HL-60 (cell line): ENCODE data around the gene ICA1.

Experiments used
- DNase-seq, 2 experiments: peaks; one replicate each; pipeline ENCODE4 v3.0.0-alpha.2; 2010 to 2020; ENCODE audit warnings: low read depth in 1 of 2, low spot score in 1 of 2
- H3K27ac ChIP-seq: fragments of 250-450 bp; sonication (Bioruptor Pico); replicated peaks from 2 replicates; pipeline ENCODE4 v1.5.1; 2020; ENCODE audit warnings: mild to moderate bottlenecking, moderate library complexity
- H3K27me3 ChIP-seq: fragments of 250-450 bp; sonication (Bioruptor Pico); 2 replicates; pipeline ENCODE4 v1.5.1; 2021; ENCODE audit warnings: mild to moderate bottlenecking, moderate library complexity; ENCODE audit not compliant: insufficient read depth, poor library complexity, severe bottlenecking
- H3K4me3 ChIP-seq: replicated peaks from 2 replicates; pipeline ENCODE4 v1.5.1; 2011; ENCODE audit warnings: mild to moderate bottlenecking, control low read depth, low read length; ENCODE audit not compliant: insufficient read depth
- GABPA ChIP-seq: IDR thresholded peaks from 2 replicates; pipeline ENCODE4 v1.6.1; 2012; ENCODE audit warnings: low read depth
- POLR2AphosphoS5 ChIP-seq: IDR thresholded peaks from 2 replicates; pipeline ENCODE4 v1.6.1; 2012; ENCODE audit warnings: low read depth
- SPI1 ChIP-seq: IDR thresholded peaks from 2 replicates; pipeline ENCODE4 v1.6.1; 2012; ENCODE audit warnings: low read depth, mild to moderate bottlenecking, borderline replicate concordance
- TF ChIP-seq, protein P1 (sequence below): IDR thresholded peaks from 2 replicates; pipeline ENCODE4 v1.6.1; 2012; ENCODE audit warnings: low read depth; ENCODE audit not compliant: insufficient replicate concordance
- TF ChIP-seq, protein P2 (sequence below): IDR thresholded peaks from one replicate; pipeline ENCODE4 v1.5.1; 2011; ENCODE audit warnings: low read length, control low read depth, inconsistent platforms; ENCODE audit not compliant: insufficient read depth

ICA1 gene

DNA sequence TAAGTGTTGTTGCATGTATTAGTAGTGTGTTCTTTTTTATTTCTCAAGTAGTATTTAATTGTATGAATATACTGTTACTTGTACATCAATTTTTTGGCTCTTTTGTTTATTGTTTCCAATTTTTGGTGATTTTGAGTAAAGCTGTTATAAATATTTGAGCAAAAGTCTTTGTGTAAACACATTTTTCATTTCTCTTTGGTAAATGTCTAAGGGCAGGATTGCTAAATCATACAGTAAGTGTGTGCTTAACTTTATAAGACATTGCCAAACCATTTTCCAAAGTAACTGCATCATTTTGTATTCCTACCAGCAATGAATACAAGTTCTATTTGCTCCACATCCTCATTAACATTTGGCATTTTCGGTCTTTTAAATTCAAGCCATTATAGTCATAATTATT lies 92.8 kb downstream of the ICA1 start:
- H3K27ac ChIP-seq, result no peak overlapping the region
- H3K4me3 ChIP-seq, result no peak overlapping the region
- no peak for TF ChIP-seq POLR2AphosphoS5
- no peaks in the 10 kb centered on the region for H3K27me3 ChIP-seq
- no peak for DNase-seq

GRCh38 chr7:8168336-8168735 lies 93.6 kb downstream of the ICA1 start:
- Histone ChIP-seq H3K4me3 (no peak overlapping the region), H3K27me3 (no peaks in the 10 kb centered on the region), H3K27ac (no peak overlapping the region)
- TF ChIP-seq POLR2AphosphoS5, result no peak
- TF ChIP-seq, protein P1, sequence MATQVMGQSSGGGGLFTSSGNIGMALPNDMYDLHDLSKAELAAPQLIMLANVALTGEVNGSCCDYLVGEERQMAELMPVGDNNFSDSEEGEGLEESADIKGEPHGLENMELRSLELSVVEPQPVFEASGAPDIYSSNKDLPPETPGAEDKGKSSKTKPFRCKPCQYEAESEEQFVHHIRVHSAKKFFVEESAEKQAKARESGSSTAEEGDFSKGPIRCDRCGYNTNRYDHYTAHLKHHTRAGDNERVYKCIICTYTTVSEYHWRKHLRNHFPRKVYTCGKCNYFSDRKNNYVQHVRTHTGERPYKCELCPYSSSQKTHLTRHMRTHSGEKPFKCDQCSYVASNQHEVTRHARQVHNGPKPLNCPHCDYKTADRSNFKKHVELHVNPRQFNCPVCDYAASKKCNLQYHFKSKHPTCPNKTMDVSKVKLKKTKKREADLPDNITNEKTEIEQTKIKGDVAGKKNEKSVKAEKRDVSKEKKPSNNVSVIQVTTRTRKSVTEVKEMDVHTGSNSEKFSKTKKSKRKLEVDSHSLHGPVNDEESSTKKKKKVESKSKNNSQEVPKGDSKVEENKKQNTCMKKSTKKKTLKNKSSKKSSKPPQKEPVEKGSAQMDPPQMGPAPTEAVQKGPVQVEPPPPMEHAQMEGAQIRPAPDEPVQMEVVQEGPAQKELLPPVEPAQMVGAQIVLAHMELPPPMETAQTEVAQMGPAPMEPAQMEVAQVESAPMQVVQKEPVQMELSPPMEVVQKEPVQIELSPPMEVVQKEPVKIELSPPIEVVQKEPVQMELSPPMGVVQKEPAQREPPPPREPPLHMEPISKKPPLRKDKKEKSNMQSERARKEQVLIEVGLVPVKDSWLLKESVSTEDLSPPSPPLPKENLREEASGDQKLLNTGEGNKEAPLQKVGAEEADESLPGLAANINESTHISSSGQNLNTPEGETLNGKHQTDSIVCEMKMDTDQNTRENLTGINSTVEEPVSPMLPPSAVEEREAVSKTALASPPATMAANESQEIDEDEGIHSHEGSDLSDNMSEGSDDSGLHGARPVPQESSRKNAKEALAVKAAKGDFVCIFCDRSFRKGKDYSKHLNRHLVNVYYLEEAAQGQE, result no peak
- TF ChIP-seq GABPA, result no peak
- no peak for TF ChIP-seq SPI1
- TF ChIP-seq, protein P2, sequence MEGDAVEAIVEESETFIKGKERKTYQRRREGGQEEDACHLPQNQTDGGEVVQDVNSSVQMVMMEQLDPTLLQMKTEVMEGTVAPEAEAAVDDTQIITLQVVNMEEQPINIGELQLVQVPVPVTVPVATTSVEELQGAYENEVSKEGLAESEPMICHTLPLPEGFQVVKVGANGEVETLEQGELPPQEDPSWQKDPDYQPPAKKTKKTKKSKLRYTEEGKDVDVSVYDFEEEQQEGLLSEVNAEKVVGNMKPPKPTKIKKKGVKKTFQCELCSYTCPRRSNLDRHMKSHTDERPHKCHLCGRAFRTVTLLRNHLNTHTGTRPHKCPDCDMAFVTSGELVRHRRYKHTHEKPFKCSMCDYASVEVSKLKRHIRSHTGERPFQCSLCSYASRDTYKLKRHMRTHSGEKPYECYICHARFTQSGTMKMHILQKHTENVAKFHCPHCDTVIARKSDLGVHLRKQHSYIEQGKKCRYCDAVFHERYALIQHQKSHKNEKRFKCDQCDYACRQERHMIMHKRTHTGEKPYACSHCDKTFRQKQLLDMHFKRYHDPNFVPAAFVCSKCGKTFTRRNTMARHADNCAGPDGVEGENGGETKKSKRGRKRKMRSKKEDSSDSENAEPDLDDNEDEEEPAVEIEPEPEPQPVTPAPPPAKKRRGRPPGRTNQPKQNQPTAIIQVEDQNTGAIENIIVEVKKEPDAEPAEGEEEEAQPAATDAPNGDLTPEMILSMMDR, result no peak
- no peak for DNase-seq

DNA sequence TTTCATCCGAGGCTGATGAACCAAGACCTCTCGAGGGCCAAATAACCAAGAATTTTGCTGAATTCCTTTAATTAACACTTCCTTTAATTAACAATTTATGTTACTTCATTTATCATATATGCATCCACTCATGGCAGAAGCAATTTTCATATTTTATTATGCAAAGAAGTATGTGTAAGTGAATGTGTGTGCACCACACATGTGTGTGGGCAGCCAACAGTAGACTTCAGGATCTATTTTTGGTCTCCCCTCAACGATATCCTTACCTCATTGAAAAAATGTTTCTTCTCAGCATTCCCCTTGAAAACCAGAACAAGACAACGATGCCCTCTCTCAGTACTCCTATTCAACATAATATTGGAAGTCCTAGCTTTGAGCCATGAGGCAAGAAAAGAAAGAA lies 96.8 kb downstream of the ICA1 start:
- H3K27me3 ChIP-seq, result no peaks in the 10 kb centered on the region
- no peak for DNase-seq
- H3K27ac ChIP-seq, result no peak overlapping the region
- TF ChIP-seq POLR2AphosphoS5 (no peak), SPI1 (no peak), GABPA (no peak)
- TF ChIP-seq, protein P1, result no peak
- TF ChIP-seq, protein P2, result no peak
- no peak overlapping the region for H3K4me3 ChIP-seq

GRCh38 chr7:8162181-8162580 lies 99.8 kb downstream of the ICA1 start:
- H3K4me3 ChIP-seq, result no peak overlapping the region
- TF ChIP-seq POLR2AphosphoS5 (no peak), SPI1 (no peak), GABPA (no peak)
- TF ChIP-seq, protein P2, result no peak
- TF ChIP-seq, protein P1, result no peak
- H3K27me3 ChIP-seq, result no peaks in the 10 kb centered on the region
- H3K27ac ChIP-seq, result no peak overlapping the region
- DNase-seq, result no peak
